AG20443 (cell line): ENCODE data around the gene GARS1.
"Not testable (repeated sequence)": the region's sequence is repeated elsewhere in the genome, so short reads cannot be mapped to it uniquely, and the experiment has no call there.

Experiments
- DNase-seq: peaks from one replicate; pipeline ENCODE4 v3.0.0; 2012; ENCODE audit warnings: low spot score, mixed read lengths

Gene GARS1

GRCh38 chr7:30572212-30572841 lies 22.4 kb upstream of the GARS1 start:
- DNase-seq: no peak

DNA sequence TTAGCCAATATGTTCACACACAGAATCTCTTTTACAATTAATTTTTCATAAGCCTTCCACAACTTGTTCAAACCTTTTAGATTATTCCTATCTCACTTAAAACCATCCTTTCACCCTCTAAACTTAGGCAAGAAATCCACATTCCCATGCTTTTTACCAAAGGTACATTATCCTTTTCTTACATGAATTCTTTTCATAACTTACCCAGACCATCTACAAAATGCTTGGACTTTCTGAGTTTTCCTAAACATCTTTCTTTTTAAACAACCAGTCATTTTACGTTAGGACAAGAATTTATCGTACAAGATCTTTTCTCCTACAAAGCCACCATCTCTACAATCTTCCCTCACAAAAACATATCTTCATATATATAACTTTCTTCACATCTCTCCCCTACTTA lies 18.8 kb upstream of the GARS1 start:
- no peak for DNase-seq

- no peak for DNase-seq
Observed at GRCh38 chr7:30583181-30583580, 11.5 kb upstream of the GARS1 start.

GRCh38 chr7:30584415-30584814 lies 10.3 kb upstream of the GARS1 start:
- DNase-seq: no peak

GRCh38 chr7:30584965-30585364 lies 9.7 kb upstream of the GARS1 start:
- DNase-seq: no peak

- DNase-seq: no peak
Observed at GRCh38 chr7:30585675-30586074, 9.0 kb upstream of the GARS1 start.

- not testable (repeated sequence) for DNase-seq
Observed at GRCh38 chr7:30587547-30587946, 7.1 kb upstream of the GARS1 start.

DNA sequence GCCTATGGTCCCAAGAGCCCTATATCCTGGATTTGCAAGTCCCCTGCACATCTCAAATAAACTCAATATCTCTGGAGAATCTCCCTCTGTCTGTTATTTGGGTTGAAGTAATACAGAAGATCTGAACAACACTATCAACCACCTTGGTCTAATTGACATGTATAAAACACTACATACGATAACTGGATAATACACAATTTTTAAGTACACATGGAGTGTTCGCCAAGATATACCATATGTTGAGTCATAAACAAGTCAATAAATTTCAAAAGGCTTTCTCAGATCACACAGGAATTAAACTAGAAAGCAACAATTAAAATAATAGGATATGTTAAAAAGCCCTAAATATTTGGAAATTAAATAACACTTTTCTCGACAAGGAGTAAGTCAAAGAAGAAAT lies 5.6 kb upstream of the GARS1 start:
- no peak for DNase-seq

- peak; percentile 50 for DNase-seq
Observed at GRCh38 chr7:30594048-30594539, 584 bp upstream of the GARS1 start.

- DNase-seq: no peak
Observed at GRCh38 chr7:30595436-30596013, 847 bp downstream of the GARS1 start.

- peak; percentile 47 for DNase-seq
Observed at GRCh38 chr7:30596014-30596641, 1.4 kb downstream of the GARS1 start.

DNA sequence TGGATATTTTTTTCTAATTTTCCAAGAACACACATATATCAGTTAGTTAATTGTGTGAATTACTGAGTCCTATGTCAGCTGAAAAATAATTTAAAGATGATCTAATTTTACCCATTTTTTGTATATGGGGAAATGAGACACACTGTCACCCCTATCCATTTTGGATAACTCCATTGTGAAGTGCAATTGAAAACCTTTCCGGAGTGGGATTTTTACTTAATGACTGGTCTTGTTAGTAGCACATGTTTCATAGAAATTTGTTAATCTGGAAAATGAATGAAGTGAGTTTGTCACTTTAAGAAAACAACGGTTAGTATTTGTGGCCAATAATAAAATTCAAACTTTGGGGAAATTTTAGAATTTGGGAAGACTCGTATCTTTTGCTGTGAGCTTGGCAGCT lies 2.0 kb downstream of the GARS1 start:
- no peak for DNase-seq

DNA sequence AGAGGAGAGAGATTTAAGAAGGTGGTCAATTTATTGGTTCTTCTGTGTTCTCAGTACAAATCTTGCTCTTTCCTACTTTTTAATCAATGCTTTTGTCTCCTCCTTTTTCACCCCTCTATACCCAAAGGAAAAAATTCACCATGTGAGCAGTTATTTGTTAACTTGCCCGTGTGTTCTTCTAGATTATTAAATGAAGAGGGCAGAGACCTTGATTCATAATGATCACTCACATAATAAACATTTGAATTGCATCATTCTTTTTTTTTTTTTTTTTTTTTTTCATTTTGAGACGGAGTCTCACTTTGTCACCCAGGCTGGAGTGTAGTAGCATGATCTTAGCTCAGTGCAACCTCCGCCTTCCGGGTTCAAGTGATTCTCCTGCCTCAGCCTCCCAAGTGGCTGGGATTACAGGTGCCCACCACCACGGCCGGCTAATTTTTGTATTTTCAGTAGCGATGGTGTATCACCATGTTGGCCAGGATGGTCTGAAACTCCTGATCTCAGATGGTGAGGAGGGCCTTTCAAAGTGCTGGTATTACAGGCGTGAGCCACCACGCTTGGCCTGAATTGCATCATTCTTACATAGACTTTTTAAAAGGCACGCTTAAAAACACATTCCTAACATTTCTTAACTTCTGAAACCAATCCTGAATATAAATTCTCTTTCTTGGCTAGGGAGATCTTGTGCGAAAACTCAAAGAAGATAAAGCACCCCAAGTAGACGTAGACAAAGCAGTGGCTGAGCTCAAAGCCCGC lies 3.6 kb downstream of the GARS1 start:
- DNase-seq: no peak

DNA sequence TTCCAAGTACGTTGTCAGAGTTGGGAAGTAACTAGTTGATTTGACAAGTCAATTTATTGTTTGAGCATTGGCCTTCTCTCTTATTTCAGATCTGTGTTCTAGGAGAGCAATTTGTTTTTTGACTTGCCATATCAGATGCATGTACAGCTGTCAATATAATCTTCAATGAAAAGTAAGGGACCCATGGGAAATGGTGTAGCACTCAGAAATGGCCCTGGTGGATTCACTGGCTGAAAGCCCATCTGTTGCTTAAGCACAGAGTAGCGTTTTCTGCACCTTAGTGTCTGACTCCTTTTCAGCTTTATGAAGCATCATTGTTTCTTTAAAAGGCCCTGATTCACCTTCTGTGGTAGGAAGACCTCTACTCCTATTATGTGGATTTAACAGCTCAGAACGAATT lies 10.2 kb downstream of the GARS1 start:
- no peak for DNase-seq

DNA sequence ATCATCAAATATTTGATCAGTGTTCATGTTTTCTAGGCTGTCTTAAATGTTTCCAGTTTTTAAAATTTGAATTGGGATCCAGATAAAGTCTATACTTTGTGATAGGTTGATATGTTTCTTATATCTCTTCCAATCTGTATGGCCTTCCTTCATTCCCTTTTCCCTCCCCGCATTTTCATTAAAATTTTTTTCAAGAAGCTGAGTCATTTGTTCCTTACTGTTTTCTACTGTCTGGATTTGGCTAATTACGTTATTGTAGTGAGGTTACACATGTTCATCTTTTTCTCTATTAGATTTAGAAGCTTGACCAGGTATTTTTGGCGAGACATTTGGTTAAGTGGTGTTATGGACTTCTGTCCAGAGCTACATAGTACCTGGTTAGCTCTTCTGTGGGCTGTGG lies 11.2 kb downstream of the GARS1 start:
- DNase-seq: no peak

DNA sequence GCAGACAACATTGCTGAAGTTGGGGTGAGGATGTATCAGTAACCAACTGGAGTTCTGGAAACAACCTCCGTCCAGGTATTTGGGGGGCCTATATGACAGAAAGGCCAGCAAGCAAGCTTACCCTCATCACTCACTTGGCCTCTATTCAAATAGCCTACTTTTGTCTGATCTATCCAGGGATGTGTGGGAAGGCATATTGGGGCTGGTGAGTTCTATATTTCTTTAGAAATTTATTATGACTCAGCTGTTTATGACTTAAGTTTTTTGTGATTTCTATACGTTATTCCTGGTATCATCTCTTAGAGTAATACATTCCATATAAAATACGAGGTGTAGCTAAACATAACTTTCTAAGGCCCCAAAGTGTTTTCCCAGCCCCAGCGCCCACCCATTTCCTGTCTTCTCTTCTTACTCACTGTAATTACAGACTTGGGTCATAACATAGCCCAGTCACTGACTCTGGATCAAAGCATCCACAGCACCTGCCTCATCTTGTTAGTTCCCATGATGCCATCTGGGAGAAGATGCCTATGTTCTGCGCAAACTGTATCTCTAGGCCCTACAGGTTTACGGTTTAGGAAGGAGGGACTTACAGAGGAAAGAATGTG lies 18.1 kb downstream of the GARS1 start:
- no peak for DNase-seq

- no peak for DNase-seq
Observed at GRCh38 chr7:30613366-30614325, 19.0 kb downstream of the GARS1 start.

- DNase-seq: no peak
Observed at GRCh38 chr7:30616318-30616717, 21.6 kb downstream of the GARS1 start.

GRCh38 chr7:30617359-30617758 lies 22.7 kb downstream of the GARS1 start:
- no peak for DNase-seq

- no peak for DNase-seq
Observed at GRCh38 chr7:30618080-30618676, 23.5 kb downstream of the GARS1 start.

DNA sequence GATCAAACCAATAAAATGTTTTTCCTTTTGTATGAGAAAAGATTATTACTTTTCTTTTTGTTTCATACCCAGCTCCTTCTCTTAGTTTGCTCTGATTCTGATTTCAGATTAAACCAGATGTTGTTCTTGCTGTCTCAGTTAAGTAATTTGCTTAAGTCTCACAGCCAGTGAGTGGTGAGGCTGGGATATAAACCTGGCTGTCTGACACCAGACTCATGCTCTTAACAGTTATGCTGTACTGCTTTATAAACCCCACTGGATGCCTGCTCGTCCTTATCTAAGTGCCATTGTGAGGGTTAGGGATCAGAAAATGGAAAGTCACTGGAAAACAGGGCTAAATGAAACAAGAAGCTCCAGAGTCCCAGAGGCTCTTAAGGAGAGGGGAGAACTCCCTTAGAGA lies 24.3 kb downstream of the GARS1 start:
- DNase-seq: no peak
